Thyroid gland (tissue), 4 donors: ENCODE data around the gene CNR1. TPM values are rescaled to one million over a fixed set of nuclear protein-coding genes. Genes with fewer than 3 reads are reported as not detected.

ENCODE experiments used
- DNase-seq, 2 donors: peaks; one replicate each; pipeline ENCODE4 v3.0.0-alpha.2; 2019
- H3K27ac ChIP-seq, 3 donors: fragments of 200-600 bp; sonication (generic); 1 replicate in 2 of 3; 2 replicates in 1 of 3; pipeline ENCODE4 v1.5.1; 2016 to 2019; ENCODE audit warnings: mild to moderate bottlenecking in 1 of 3, moderate library complexity in 1 of 3
- H3K27me3 ChIP-seq: fragments of 200-600 bp; sonication (generic); one replicate; pipeline ENCODE4 v1.5.1; 2019
- H3K36me3 ChIP-seq, 2 donors: fragments of 200-600 bp; sonication (generic); one replicate each; pipeline ENCODE4 v1.5.1; 2016 to 2019
- H3K4me1 ChIP-seq, 2 donors: fragments of 200-600 bp; sonication (generic); one replicate each; pipeline ENCODE4 v1.5.1; 2017 to 2019
- H3K4me3 ChIP-seq, 3 donors: fragments of 200-600 bp; sonication (generic); replicated peaks in 1 of 3; 1 replicate in 2 of 3; 2 replicates in 1 of 3; pipeline ENCODE4 v1.5.1; 2016; ENCODE audit warnings: mild to moderate bottlenecking in 1 of 3
- H3K9me3 ChIP-seq: fragments of 200-600 bp; sonication (generic); one replicate; pipeline ENCODE4 v1.5.1; 2017
- POLR2A ChIP-seq, 2 donors: fragments of 450-650 bp; IDR thresholded peaks; one replicate each; pipeline ENCODE4 v1.6.1; 2017; ENCODE audit warnings: antibody characterized with exemption in 2 of 2, mild to moderate bottlenecking in 2 of 2, moderate library complexity in 1 of 2
- WGBS, 2 donors: methylation state at CpG; one replicate each; pipeline ENCODE4 v1.1.5; 2017; 5-methylcytosine and 5-hydroxymethylcytosine counted together
- intact Hi-C: fragments of 100-400 bp; cut with DNase I; formaldehyde crosslinking; loops from one replicate; pipeline ENCODE4 v1.15.1; 2023
- total RNA-seq, 4 donors: library from RNA; depleted of rRNA; stranded (reverse); fragments of >200 nt; gene quantifications; one replicate each; pipeline ENCODE4 v1.2.3, GENCODE V29; 2016
- TF ChIP-seq, protein P1 (sequence below), 6 experiments: fragments of 200-600 bp in 3 of 6; fragments of 450-650 bp in 3 of 6; sonication (generic) in 3 of 6; IDR thresholded peaks; one replicate each; pipeline ENCODE4 v1.5.1; 2016 to 2019; ENCODE audit warnings: antibody characterized with exemption in 6 of 6, mild to moderate bottlenecking in 2 of 6, inconsistent platforms in 1 of 6, moderate library complexity in 1 of 6

Gene CNR1
- total RNA-seq, 4 donors from 2014 or later = 3.8 to 17.5 (median 7.8) TPM

DNA sequence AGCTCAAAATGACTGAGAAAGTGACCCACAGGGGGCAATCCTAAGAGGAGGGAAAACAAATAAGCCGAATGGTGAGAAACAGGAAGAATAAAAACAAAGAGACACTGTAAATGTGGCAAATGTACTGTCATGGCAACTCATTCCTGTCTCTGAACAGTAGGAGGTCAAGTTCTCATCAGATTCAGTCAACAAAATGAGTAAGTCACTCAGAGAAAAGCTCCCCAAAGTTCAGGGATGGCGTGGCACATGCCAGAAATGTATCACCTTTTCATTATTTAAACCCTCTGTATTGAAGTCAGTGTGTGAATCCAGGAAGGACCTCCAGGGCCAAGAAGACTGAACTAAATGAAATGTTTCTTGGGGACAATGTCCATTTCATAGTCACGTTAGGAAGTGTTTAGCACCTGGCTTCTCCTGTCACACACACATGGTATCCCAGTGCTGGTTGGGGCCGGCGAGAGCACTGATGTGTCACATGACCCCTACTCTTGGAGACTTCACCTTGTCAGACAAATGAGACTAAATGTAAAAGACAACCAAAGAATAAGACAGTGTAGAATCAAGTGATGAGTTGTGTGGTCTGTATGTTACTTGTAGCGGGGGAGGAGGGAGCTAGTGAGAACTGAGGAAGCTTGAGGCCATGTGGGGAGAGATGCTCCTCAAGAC, 20.7 kb downstream of the CNR1 start:
- DNase-seq = no peak
- H3K4me3 ChIP-seq = no peak overlapping the region
- 81 to 86% methylated on average over 6 of the region's 6 CpGs for WGBS, 2 donors
- no peaks in the 10 kb centered on the region for H3K27me3 ChIP-seq
- no peaks in the 10 kb centered on the region for H3K36me3 ChIP-seq
- no peaks in the 10 kb centered on the region for H3K4me1 ChIP-seq
- H3K27ac ChIP-seq = no peak overlapping the region
- intact Hi-C loops = no loop called here
- TF ChIP-seq POLR2A (IDR thresholded peaks at IDR 0.05) = no peak
- TF ChIP-seq, protein P1, sequence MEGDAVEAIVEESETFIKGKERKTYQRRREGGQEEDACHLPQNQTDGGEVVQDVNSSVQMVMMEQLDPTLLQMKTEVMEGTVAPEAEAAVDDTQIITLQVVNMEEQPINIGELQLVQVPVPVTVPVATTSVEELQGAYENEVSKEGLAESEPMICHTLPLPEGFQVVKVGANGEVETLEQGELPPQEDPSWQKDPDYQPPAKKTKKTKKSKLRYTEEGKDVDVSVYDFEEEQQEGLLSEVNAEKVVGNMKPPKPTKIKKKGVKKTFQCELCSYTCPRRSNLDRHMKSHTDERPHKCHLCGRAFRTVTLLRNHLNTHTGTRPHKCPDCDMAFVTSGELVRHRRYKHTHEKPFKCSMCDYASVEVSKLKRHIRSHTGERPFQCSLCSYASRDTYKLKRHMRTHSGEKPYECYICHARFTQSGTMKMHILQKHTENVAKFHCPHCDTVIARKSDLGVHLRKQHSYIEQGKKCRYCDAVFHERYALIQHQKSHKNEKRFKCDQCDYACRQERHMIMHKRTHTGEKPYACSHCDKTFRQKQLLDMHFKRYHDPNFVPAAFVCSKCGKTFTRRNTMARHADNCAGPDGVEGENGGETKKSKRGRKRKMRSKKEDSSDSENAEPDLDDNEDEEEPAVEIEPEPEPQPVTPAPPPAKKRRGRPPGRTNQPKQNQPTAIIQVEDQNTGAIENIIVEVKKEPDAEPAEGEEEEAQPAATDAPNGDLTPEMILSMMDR (IDR thresholded peaks at IDR 0.05) = no peak
- H3K9me3 ChIP-seq = no peaks in the 10 kb centered on the region

DNA sequence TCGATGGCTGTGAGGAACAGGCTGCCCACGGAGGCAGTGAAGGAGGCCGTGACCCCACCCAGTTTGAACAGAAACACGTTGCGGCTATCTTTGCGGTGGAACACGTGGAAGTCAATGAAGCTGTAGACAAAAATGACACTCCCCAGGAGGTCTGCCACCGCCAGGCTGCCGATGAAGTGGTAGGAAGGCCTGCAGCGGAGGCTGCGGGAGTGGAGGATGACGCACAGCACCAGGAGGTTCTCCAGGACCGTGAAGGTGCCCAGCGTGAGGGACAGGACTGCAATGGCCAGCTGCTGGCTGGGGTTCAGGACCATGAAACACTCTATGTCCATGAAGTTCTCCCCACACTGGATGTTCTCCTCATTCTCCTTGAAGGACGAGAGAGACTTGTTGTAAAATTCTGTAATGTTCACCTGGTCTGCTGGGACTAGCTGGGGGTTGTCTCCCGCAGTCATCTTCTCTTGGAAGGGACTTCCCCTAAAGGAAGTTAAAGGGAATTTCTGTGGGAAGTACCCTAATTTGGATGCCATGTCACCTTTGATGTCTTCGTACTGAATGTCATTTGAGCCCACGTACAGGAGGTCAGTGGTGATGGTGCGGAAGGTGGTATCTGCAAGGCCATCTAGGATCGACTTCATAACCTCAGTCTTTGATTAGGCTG, 21.4 kb downstream of the CNR1 start:
- H3K4me1 ChIP-seq = no peaks in the 10 kb centered on the region
- 93 to 95% methylated on average over 20 of the region's 20 CpGs for WGBS, 2 donors
- no peak for TF ChIP-seq POLR2A (IDR thresholded peaks at IDR 0.05)
- TF ChIP-seq, protein P1 (IDR thresholded peaks at IDR 0.05) = no peak
- H3K4me3 ChIP-seq = no peak overlapping the region
- H3K27ac ChIP-seq = no peak overlapping the region
- H3K27me3 ChIP-seq = no peaks in the 10 kb centered on the region
- H3K36me3 ChIP-seq = no peaks in the 10 kb centered on the region
- DNase-seq = no peak
- intact Hi-C loops = no loop called here
- H3K9me3 ChIP-seq = no peaks in the 10 kb centered on the region

DNA sequence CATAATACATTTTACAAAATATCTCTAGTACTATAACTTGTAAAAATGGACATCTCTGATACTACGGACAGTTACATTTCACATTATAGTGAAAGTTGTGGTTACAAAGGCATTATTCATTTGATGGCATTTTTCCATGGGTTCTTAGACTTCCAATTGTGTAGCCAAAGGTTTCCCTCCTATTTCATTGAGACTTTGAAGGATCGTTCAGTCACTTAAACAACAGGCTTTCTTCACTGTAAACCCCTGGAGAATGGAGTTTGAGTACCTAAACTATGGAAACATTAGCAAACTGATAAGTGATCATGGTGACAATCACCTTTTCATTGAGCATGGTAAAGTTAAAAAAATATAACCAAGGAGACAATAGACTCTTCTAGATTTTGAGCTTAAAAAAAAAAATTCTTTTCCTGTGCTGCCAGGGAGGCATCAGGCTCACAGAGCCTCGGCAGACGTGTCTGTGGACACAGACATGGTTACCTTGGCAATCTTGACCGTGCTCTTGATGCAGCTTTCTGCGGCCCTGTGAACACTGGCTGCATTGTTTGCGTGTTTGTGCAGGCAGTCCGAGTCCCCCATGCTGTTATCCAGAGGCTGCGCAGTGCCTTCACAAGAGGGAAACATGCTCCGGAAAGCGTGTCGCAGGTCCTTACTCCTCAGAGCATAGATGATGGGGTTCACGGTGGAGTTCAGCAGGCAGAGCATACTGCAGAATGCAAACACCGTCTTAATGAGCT, 22.6 kb downstream of the CNR1 start:
- no peaks in the 10 kb centered on the region for H3K36me3 ChIP-seq
- no peak overlapping the region for H3K27ac ChIP-seq
- no peak for TF ChIP-seq POLR2A (IDR thresholded peaks at IDR 0.05)
- 63 to 77% methylated on average over 13 to 14 of the region's 14 CpGs for WGBS, 2 donors
- H3K9me3 ChIP-seq = no peaks in the 10 kb centered on the region
- no peaks in the 10 kb centered on the region for H3K4me1 ChIP-seq
- intact Hi-C loops = no loop called here
- H3K27me3 ChIP-seq = no peaks in the 10 kb centered on the region
- H3K4me3 ChIP-seq = no peak overlapping the region
- DNase-seq = no peak

- intact Hi-C loops = no loop called here
- TF ChIP-seq, protein P1 (IDR thresholded peaks at IDR 0.05) = no peak
- no peak for TF ChIP-seq POLR2A (IDR thresholded peaks at IDR 0.05)
- Histone ChIP-seq H3K36me3 (no peaks in the 10 kb centered on the region), H3K27ac (no peak overlapping the region), H3K4me3 (no peak overlapping the region), H3K27me3 (no peaks in the 10 kb centered on the region), H3K9me3 (no peaks in the 10 kb centered on the region), H3K4me1 (no peaks in the 10 kb centered on the region)
- 89 to 92% methylated on average over 3 of the region's 3 CpGs for WGBS, 2 donors
- no peak for DNase-seq
Measured at GRCh38 chr6:88142297-88142668, 23.9 kb downstream of the CNR1 start.

DNA sequence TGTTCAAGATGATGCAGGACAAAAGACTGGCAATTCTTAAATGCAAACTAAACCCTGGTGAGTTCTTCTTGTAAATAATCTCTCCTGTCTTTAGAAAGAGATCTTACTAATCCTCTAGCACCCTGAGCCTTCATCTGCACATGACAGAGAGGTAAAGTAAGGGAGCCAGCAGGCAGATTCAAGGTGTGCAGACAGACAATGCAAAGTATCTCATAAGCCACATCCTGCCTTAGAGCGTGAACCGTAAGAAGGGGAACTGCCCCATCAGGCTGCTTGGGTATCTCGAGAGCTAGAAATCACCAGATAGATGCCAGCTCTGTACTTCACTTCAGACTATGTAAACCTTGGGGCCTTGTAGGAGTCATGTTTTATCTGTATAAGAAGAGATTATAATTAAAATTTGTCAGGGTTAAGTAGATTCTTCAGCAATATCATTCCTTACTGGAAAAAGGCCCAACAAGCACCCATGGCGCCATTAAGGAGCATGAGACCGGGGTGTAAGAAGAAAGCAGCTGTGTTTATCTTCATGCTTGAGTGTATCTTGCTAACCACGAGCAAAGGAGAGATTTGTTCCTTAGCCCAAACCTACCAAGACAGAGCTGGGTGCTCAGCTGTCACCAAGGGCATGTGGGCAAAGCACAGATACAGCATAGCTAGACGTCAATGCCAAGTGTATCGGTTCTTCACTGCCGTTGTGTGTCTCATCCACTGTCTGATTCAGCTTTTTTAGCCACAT, 24.4 kb downstream of the CNR1 start:
- H3K4me3 ChIP-seq = no peak overlapping the region
- 76 to 79% methylated on average over 9 of the region's 9 CpGs for WGBS, 2 donors
- TF ChIP-seq POLR2A (IDR thresholded peaks at IDR 0.05) = no peak
- TF ChIP-seq, protein P1 (IDR thresholded peaks at IDR 0.05) = no peak
- DNase-seq = no peak
- H3K4me1 ChIP-seq = no peaks in the 10 kb centered on the region
- no peaks in the 10 kb centered on the region for H3K36me3 ChIP-seq
- intact Hi-C loops = no loop called here
- no peaks in the 10 kb centered on the region for H3K9me3 ChIP-seq
- H3K27ac ChIP-seq = no peak overlapping the region
- no peaks in the 10 kb centered on the region for H3K27me3 ChIP-seq
